A549 treated with AZD2906 at 1 μM for 4 hours (cell line): ENCODE measurements around the gene SLC35G4. TPM values are rescaled to one million over a fixed set of nuclear protein-coding genes. Genes with fewer than 3 reads are reported as not detected.

Experiments
- total RNA-seq: library from RNA; stranded (reverse); fragments of 200-300 nt; extraction: Qiagen RNA extraction; gene quantifications from 5 replicates; pipeline ENCODE4 v1.2.3, GENCODE V29; 2022

Gene SLC35G4
- total RNA-seq: not detected in 5 replicates

DNA sequence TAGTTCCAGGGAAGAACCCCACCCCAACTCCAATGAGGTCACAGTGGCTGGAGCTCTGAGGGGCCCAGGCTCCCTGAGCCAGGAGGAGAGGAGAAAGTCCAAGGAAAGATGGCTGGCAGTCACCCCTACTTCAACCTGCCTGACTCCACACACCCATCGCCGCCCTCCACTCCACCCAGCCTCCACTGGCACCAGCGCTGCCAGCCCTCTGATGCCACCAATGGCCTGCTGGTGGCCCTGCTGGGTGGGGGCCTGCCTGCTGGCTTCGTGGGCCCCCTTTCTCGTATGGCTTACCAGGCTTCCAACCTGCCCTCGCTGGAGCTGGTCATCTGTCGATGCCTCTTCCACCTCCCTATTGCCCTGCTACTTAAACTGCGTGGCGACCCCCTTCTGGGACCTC, at the start of gene SLC35G4:
TSS of gene SLC35G4 (plus strand) at position 109 of the 400 bp plus-strand sequence. CDS start at position 109, 0 bp downstream.

Other genes starting within 250 kb of the SLC35G4 start
- 4.9 to 6.6 TPM (median 5.5 TPM) in 5 replicates for gene GNAL, start 79.7 kb downstream of the SLC35G4 start, total RNA-seq
- 37.8 to 48.3 TPM (median 41.8 TPM) in 5 replicates for gene CHMP1B, start 241.8 kb downstream of the SLC35G4 start, total RNA-seq